HFFc6 (cell line): Measurements from ENCODE around the gene CFAP97D1. TPM values are rescaled to one million over a fixed set of nuclear protein-coding genes. Genes with fewer than 3 reads are reported as not detected.

Source experiments
- DNase-seq: peaks from one replicate; pipeline ENCODE4 v3.0.0-alpha.2; 2018
- H3K27ac Mint-ChIP-seq: 2 replicates; pipeline ENCODE4 v1.8.0; 2020; ENCODE audit warnings: mild to moderate bottlenecking, mixed read lengths
- H3K27me3 Mint-ChIP-seq: 2 replicates; pipeline ENCODE4 v1.8.0; 2021; ENCODE audit warnings: mild to moderate bottlenecking, moderate library complexity, mixed read lengths; ENCODE audit not compliant: insufficient read depth
- H3K36me3 Mint-ChIP-seq: 2 replicates; pipeline ENCODE4 v1.8.0; 2021; ENCODE audit warnings: low read depth, mixed read lengths
- H3K4me1 Mint-ChIP-seq: 2 replicates; pipeline ENCODE4 v1.8.0; 2020; ENCODE audit warnings: low read depth, mixed read lengths
- H3K4me3 Mint-ChIP-seq: 2 replicates; pipeline ENCODE4 v1.8.0; 2020; ENCODE audit warnings: mild to moderate bottlenecking, moderate library complexity, mixed read lengths
- H3K9me3 Mint-ChIP-seq: 2 replicates; pipeline ENCODE4 v1.8.0; 2020; ENCODE audit warnings: mild to moderate bottlenecking, mixed read lengths
- total RNA-seq, 6 experiments: library from RNA; stranded (reverse); fragmentation: NEBNext Ultra II Directional; extraction: Animal tissue kit (Norgen Biotek cat#: 25700); gene quantifications; 2 replicates in 1 of 6; 3 replicates in 5 of 6; pipeline ENCODE4 v1.2.3, GENCODE V29; 2021
- TF ChIP-seq, protein P1 (sequence below): fragments of 200-600 bp; sonication (generic); IDR thresholded peaks from 2 replicates; pipeline ENCODE4 v1.5.0; 2021; ENCODE audit warnings: antibody characterized with exemption, mild to moderate bottlenecking

CFAP97D1 gene
- total RNA-seq, 6 experiments from 2014 or later, result not detected

DNA sequence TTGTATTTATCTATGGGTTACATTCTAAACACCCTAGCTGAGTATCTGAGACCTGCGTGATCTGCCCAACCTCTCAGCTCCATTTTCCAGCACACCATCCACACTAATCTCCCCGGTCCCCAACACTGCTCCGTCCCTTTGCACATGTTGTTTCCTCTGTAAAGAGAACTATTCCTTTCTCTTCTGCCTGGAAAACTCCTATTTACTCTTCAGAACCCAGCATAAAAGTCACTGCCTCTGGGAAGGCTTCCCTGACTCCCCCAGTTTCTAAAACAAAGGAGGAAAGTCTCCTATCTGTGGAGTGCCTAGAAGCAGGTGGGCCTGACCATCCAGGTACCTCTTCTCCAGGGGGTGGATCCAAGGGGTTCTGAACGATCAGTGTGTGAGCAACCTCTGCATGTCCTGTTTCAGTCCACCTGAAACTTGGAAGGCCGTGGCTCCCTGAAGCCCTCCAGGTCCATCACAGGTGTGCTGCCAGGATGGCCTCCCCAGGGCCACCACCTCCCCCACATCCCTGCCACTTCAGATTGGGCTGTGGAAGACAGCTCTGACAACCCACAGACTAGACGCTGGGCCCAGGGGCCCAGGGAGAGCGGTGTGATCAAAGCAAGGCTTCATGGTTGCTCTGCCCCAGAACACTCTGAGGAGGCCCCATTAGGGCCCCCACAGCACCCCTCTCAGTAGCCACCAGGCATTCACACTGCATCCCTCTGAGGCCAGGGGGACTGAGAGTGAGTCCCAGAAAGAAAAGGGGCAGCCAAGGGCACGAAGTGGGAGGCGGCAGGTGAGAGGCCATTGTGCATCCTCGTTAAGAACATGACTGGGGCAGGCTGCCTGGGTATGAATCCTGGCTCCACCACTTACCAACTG lies 32.4 kb downstream of the CFAP97D1 start:
- Mint-ChIP-seq H3K9me3 (no peaks in the 10 kb centered on the region), H3K36me3 (peaks cover 25% of the 10 kb centered on the region), H3K27me3 (no peaks in the 10 kb centered on the region; the same call in 1 of the 2 replicates), H3K27ac (no peak overlapping the region; the same call in 1 of the 2 replicates), H3K4me1 (peaks cover 11% of the 10 kb centered on the region), H3K4me3 (no peak overlapping the region)
- DNase-seq, result no peak
- TF ChIP-seq, protein P1, sequence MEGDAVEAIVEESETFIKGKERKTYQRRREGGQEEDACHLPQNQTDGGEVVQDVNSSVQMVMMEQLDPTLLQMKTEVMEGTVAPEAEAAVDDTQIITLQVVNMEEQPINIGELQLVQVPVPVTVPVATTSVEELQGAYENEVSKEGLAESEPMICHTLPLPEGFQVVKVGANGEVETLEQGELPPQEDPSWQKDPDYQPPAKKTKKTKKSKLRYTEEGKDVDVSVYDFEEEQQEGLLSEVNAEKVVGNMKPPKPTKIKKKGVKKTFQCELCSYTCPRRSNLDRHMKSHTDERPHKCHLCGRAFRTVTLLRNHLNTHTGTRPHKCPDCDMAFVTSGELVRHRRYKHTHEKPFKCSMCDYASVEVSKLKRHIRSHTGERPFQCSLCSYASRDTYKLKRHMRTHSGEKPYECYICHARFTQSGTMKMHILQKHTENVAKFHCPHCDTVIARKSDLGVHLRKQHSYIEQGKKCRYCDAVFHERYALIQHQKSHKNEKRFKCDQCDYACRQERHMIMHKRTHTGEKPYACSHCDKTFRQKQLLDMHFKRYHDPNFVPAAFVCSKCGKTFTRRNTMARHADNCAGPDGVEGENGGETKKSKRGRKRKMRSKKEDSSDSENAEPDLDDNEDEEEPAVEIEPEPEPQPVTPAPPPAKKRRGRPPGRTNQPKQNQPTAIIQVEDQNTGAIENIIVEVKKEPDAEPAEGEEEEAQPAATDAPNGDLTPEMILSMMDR, result no peak

DNA sequence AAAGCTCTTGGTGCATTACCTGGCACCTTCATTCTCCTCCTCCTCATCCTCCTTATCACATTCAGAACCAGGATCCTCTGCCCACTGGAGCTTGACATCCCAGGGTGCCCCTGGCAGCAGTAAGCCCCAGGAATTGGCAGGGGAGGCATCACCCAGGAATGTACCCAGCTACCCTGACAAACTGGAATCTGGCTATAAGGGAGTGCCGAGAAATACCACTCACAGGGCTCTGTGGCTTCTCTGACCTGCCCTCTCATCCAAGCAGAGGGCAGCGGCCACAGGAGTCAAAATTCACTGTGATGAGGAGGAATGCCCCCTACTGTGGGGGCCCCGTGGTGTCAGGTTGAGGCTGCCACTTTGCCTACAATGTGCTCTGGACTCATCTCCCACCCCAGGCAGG lies 33.2 kb downstream of the CFAP97D1 start:
- no peak for DNase-seq
- H3K4me1 Mint-ChIP-seq, result peaks cover 11% of the 10 kb centered on the region
- peaks cover 25% of the 10 kb centered on the region for H3K36me3 Mint-ChIP-seq
- H3K4me3 Mint-ChIP-seq, result no peak overlapping the region
- TF ChIP-seq, protein P1, result no peak
- no peaks in the 10 kb centered on the region; the same call in 1 of the 2 replicates for H3K27me3 Mint-ChIP-seq
- H3K27ac Mint-ChIP-seq, result no peak overlapping the region; the same call in 1 of the 2 replicates
- H3K9me3 Mint-ChIP-seq, result no peaks in the 10 kb centered on the region

DNA sequence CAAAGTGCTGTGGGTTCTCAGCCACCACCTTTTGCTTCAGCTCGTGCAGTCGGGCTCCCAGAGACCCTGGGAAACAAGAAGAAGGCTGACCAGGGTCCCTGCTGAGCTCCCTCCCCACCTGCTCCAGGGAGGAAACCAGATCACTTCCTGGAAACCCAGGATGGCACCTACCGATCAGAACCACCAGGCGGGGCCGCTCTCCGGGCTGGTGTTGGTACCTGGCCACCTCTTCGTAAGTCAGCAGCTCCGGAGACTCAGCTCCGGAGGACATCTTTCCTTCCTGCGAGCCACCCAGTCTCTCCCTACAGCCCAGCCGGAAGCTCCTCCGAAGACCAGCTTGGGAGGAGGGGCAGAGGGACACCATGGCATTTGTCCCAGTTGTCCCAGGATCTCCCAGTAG lies 33.8 kb downstream of the CFAP97D1 start:
- H3K9me3 Mint-ChIP-seq, result no peaks in the 10 kb centered on the region
- no peak overlapping the region for H3K27ac Mint-ChIP-seq
- H3K4me1 Mint-ChIP-seq, result peaks cover 11% of the 10 kb centered on the region
- peaks cover 25% of the 10 kb centered on the region for H3K36me3 Mint-ChIP-seq
- H3K27me3 Mint-ChIP-seq, result no peaks in the 10 kb centered on the region; the same call in 1 of the 2 replicates
- TF ChIP-seq, protein P1, result no peak
- DNase-seq, result no peak
- no peak overlapping the region for H3K4me3 Mint-ChIP-seq

DNA sequence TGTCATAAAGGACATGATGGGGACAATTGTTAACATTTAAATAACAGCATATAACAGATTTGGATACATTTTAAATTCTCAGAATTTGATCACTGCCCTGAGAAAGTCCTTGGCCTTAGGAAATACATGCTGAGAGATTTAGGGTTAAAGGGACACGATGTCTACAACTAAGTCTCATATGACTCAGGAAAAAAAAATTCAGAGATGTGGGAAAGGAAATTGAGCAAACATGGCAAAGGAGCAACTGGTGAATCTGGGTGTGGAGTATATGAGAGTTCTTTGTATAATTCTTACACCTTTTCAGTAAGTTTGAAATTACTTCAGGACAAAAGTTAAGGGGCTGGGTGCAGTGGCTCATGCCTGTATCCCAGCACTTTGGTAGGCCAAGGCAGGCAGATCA lies 34.5 kb downstream of the CFAP97D1 start:
- TF ChIP-seq, protein P1, result no peak
- DNase-seq, result peak; percentile 54
- Mint-ChIP-seq H3K27me3 (no peaks in the 10 kb centered on the region; the same call in 1 of the 2 replicates), H3K4me3 (peak overlapping the region; percentile 22), H3K36me3 (peaks cover 25% of the 10 kb centered on the region), H3K27ac (peak overlapping the region; percentile 56), H3K9me3 (no peaks in the 10 kb centered on the region), H3K4me1 (peaks cover 11% of the 10 kb centered on the region)

DNA sequence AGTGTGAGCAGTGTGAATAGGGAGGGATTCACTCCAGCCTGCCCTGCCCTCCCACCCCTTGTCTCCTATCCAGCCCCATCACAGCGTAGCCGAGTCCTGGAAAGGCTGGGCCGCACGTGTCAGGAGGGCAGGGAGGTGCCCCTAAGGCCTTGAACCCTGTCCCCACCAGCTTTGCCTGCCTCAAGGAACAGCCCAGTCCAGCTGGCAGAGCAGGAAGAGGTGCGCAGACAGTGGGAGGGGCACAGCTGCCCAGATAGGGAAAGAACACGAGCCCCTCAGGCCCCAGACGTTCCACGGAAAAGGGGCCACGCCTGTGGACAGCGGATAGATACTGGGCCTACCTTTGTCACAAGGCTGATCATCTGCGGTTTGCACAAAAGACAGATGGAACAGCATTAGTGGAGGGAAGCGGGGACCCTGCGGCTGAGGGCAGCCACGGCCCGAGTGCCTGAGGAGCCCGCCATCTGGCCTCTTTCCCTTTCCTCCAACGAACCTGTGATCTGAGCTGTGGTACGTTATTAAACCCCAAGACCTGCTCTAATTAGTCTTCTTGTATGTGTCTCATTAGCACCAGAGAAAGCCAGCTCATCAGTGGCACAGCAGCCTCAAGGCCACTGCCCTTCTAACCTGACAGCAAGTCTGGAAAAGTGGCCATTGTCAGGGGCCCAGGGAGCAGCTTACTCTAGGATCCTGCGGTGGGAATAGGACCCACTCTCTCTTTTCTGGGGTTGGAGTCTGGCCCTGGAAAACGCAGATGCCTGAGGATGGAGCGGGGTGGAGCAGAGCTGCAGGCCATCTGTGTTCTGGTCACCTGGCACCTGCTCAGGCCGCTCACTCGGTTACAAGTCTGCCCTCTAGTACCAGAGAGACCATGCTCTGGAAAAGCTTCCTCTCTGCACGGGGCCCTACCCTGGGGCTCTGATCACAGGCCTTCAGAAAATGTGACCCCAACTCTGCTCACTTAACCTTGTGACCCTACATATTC lies 36.4 kb downstream of the CFAP97D1 start:
- Mint-ChIP-seq H3K27me3 (peaks cover 2% of the 10 kb centered on the region; the same call in 1 of the 2 replicates), H3K36me3 (peaks cover 32% of the 10 kb centered on the region), H3K9me3 (no peaks in the 10 kb centered on the region), H3K27ac (no peak overlapping the region), H3K4me1 (peaks cover 11% of the 10 kb centered on the region), H3K4me3 (no peak overlapping the region)
- no peak for DNase-seq
- TF ChIP-seq, protein P1, result no peak
